Transverse colon (tissue), 4 donors: ENCODE data around the gene CRB2. TPM values are rescaled to one million over a fixed set of nuclear protein-coding genes. Genes with fewer than 3 reads are reported as not detected.

Experiments
- DNase-seq: peaks from one replicate; pipeline ENCODE4 v3.0.0-alpha.2; 2019
- H3K27ac ChIP-seq, 4 donors: fragments of 200-600 bp; sonication (generic); 2 replicates each; pipeline ENCODE4 v1.5.1; 2016 to 2018; ENCODE audit warnings: inconsistent platforms in 4 of 4
- H3K27me3 ChIP-seq: fragments of 200-600 bp; sonication (generic); 2 replicates; pipeline ENCODE4 v1.5.1; 2017; ENCODE audit warnings: inconsistent platforms
- H3K36me3 ChIP-seq, 4 donors: fragments of 200-600 bp; sonication (generic); 2 replicates each; pipeline ENCODE4 v1.5.1; 2017 to 2019; ENCODE audit warnings: inconsistent platforms in 4 of 4
- H3K4me1 ChIP-seq, 4 donors: fragments of 200-600 bp; sonication (generic); 2 replicates each; pipeline ENCODE4 v1.5.1; 2017 to 2020; ENCODE audit warnings: inconsistent platforms in 4 of 4
- H3K4me3 ChIP-seq, 4 donors: fragments of 200-600 bp; sonication (generic); 1 replicate in 1 of 4; 2 replicates in 3 of 4; pipeline versions ENCODE4 v1.5.1 to v1.6.1; 2017 to 2019; ENCODE audit warnings: inconsistent platforms in 4 of 4
- H3K9me3 ChIP-seq, 2 donors: fragments of 200-600 bp; sonication (generic); 2 replicates each; pipeline ENCODE4 v1.5.1; 2017 to 2019; ENCODE audit warnings: inconsistent platforms in 2 of 2
- CTCF ChIP-seq, 5 experiments: fragments of 200-600 bp in 3 of 5; fragments of 450-650 bp in 2 of 5; sonication (generic) in 3 of 5; IDR thresholded peaks; 1 replicate in 2 of 5; 2 replicates in 3 of 5; pipeline ENCODE4 v1.5.1; 2016 to 2017; ENCODE audit warnings: antibody characterized with exemption in 5 of 5, inconsistent platforms in 3 of 5, mild to moderate bottlenecking in 2 of 5, moderate library complexity in 1 of 5
- EP300 ChIP-seq: sonication (generic); formaldehyde crosslinking; IDR thresholded peaks from one replicate; pipeline ENCODE4 v1.6.1; 2017; ENCODE audit warnings: antibody characterized with exemption, low read depth
- POLR2A ChIP-seq: fragments of 450-650 bp; IDR thresholded peaks from one replicate; pipeline ENCODE4 v1.6.1; 2016; ENCODE audit warnings: antibody characterized with exemption, mild to moderate bottlenecking, moderate library complexity
- POLR2AphosphoS5 ChIP-seq, 3 donors: sonication (generic); formaldehyde crosslinking; IDR thresholded peaks; one replicate each; pipeline ENCODE4 v1.6.1; 2016; ENCODE audit warnings: antibody characterized with exemption in 3 of 3
- WGBS, 2 donors: methylation state at CpG; one replicate each; pipeline ENCODE4 v1.1.5; 2018; ENCODE audit warnings: low coverage in 1 of 2; 5-methylcytosine and 5-hydroxymethylcytosine counted together
- in situ Hi-C, 4 donors: fragments of 200-750 bp; cut with MboI; loops; one replicate each; pipeline versions ENCODE4 v1.15.0 to v1.15.1; 2017; ENCODE audit warnings: low sequenced_read_pairs in 3 of 4, low pct_ligation_motif_present in 1 of 4, low pct_unique_long_range_greater_than_20kb in 1 of 4
- intact Hi-C: fragments of 100-400 bp; cut with DNase I; formaldehyde crosslinking; loops from one replicate; pipeline ENCODE4 v1.15.1; 2023; ENCODE audit warnings: low total_unique reads
- small RNA-seq, 4 donors: library from RNA; depleted of rRNA; stranded (forward); fragments of <200 nt; gene quantifications; one replicate each; pipeline ENCODE3, GENCODE V24; 2016
- total RNA-seq, 4 donors: library from RNA; depleted of rRNA; stranded (reverse); fragments of >200 nt; gene quantifications; one replicate each; pipeline ENCODE4 v1.1.0, GENCODE V29; 2016

Gene CRB2
- total RNA-seq, 4 donors from 2014 or later, result 0.32 to 0.82 (median 0.75) TPM; not detected in 1

GRCh38 chr9:123426406-123426805, 70.4 kb downstream of the CRB2 start:
- Histone ChIP-seq H3K27me3 (no peaks in the 10 kb centered on the region), H3K4me3 (no peak overlapping the region), H3K36me3 (peaks cover 0 to 4% (median 0%) of the 10 kb centered on the region in 4 donors), H3K9me3 (no peaks in the 10 kb centered on the region), H3K27ac (no peak overlapping the region), H3K4me1 (no peaks in the 10 kb centered on the region)
- TF ChIP-seq POLR2AphosphoS5 (IDR thresholded peaks at IDR 0.05) (no peak), EP300 (no peak), CTCF (IDR thresholded peaks at IDR 0.05) (no peak), POLR2A (no peak)
- intact Hi-C loops (no loop called here), in situ Hi-C loops (no loop called here)
- no peak for DNase-seq
- WGBS, 2 donors, result 58% methylated on average over 2 of the region's 2 CpGs; no CpG with 5 or more reads in 1 of the 2 donors

Small RNA genes lying within 50 kb of the gene (small RNA-seq; reads per million reads assigned to genes)
- gene MIR601, result 0 reads per million in 4 donors

Other genes starting within 250 kb of the CRB2 start
- gene STRBP, start 87.6 kb upstream of the CRB2 start, total RNA-seq, result 10 to 100 TPM; 19.1 to 50.3 (median 43.2) TPM